H1 (cell line): Measurements from ENCODE around the gene FAR2. TPM values are rescaled to one million over a fixed set of nuclear protein-coding genes. Genes with fewer than 3 reads are reported as not detected.

Experiments
- CTCF ChIA-PET: fragments of 300-600 bp; sonication (Branson Sonifier 250); formaldehyde crosslinking; loops from one replicate; lab custom pipeline; 2021; ENCODE audit not compliant: partially characterized antibody; lab: Charles Lee
- POLR2A ChIA-PET: fragments of 300-600 bp; sonication (Branson Sonifier 250); formaldehyde crosslinking; loops from one replicate; lab custom pipeline; 2021; ENCODE audit warnings: inconsistent platforms; ENCODE audit not compliant: partially characterized antibody; lab: Charles Lee
- DNase-seq, 2 experiments: peaks; one replicate each; pipeline versions ENCODE4 v3.0.0 to v3.0.0-alpha.2; 2010 to 2022; ENCODE audit warnings: low spot score in 2 of 2, low read depth in 1 of 2, mixed read lengths in 1 of 2
- FAIRE-seq: peaks from 2 replicates; lab custom pipeline; 2011; peaks lifted over from hg19 to GRCh38; lab: Jason Lieb, UNC
- H2AFZ ChIP-seq: 2 replicates; pipeline ENCODE4 v1.8.1; 2012; ENCODE audit warnings: low read length, inconsistent platforms
- H2AK5ac ChIP-seq: 2 replicates; pipeline ENCODE4 v1.6.1; 2013; ENCODE audit warnings: low read depth, low read length
- H2BK120ac ChIP-seq: replicated peaks from 2 replicates; pipeline ENCODE3; 2013; ENCODE audit warnings: low read depth, low read length, inconsistent platforms
- H2BK12ac ChIP-seq: 2 replicates; pipeline ENCODE4 v1.6.1; 2013; ENCODE audit warnings: low read depth, low read length
- H2BK15ac ChIP-seq: 2 replicates; pipeline ENCODE4 v1.6.1; 2013; ENCODE audit warnings: low read length
- H2BK20ac ChIP-seq: 2 replicates; pipeline ENCODE4 v1.6.1; 2013; ENCODE audit warnings: low read length
- H2BK5ac ChIP-seq: 2 replicates; pipeline ENCODE4 v1.6.1; 2013; ENCODE audit warnings: low read depth, low read length
- H3K14ac ChIP-seq: 2 replicates; pipeline ENCODE4 v1.6.1; 2013; ENCODE audit warnings: inconsistent platforms; ENCODE audit not compliant: insufficient read length
- H3K18ac ChIP-seq: 2 replicates; pipeline ENCODE4 v1.6.1; 2013; ENCODE audit warnings: low read length; ENCODE audit errors: extremely low read depth
- H3K23ac ChIP-seq: 2 replicates; pipeline ENCODE4 v1.6.1; 2013; ENCODE audit warnings: inconsistent platforms; ENCODE audit not compliant: insufficient read length
- H3K23me2 ChIP-seq: 2 replicates; pipeline ENCODE4 v1.6.1; 2013; ENCODE audit warnings: low read depth, low read length
- H3K27ac ChIP-seq: 2 replicates; pipeline ENCODE4 v1.6.1; 2011; ENCODE audit warnings: low read depth, low read length, inconsistent platforms
- H3K27me3 ChIP-seq, 4 experiments: replicated peaks in 1 of 4; 1 replicate in 1 of 4; 2 replicates in 3 of 4; pipeline versions ENCODE4 v1.6.1 to v1.8.1; 2011 to 2013; ENCODE audit warnings: low read length in 3 of 4, mild to moderate bottlenecking in 3 of 4, inconsistent platforms in 2 of 4, mixed read lengths in 2 of 4, moderate library complexity in 1 of 4; ENCODE audit not compliant: control insufficient read depth in 3 of 4, insufficient read depth in 3 of 4; ENCODE audit errors: extremely low read depth in 1 of 4
- H3K36me3 ChIP-seq, 4 experiments: 2 replicates each; pipeline versions ENCODE4 v1.6.1 to v1.8.1; 2011 to 2013; ENCODE audit warnings: mild to moderate bottlenecking in 4 of 4, low read length in 3 of 4, moderate library complexity in 2 of 4, control low read depth in 1 of 4, inconsistent platforms in 1 of 4; ENCODE audit not compliant: insufficient read depth in 4 of 4, control insufficient read depth in 2 of 4
- H3K4ac ChIP-seq: replicated peaks from 2 replicates; pipeline ENCODE3; 2013; ENCODE audit warnings: low read length, low read depth, mixed read lengths, inconsistent platforms; ENCODE audit not compliant: insufficient read length
- H3K4me1 ChIP-seq, 4 experiments: replicated peaks in 1 of 4; 1 replicate in 1 of 4; 2 replicates in 3 of 4; pipeline versions ENCODE4 v1.6.1 to v1.8.1; 2011 to 2013; ENCODE audit warnings: low read length in 3 of 4, inconsistent platforms in 2 of 4, mixed read lengths in 1 of 4; ENCODE audit not compliant: insufficient read depth in 4 of 4, control insufficient read depth in 3 of 4
- H3K4me2 ChIP-seq, 2 experiments: 2 replicates each; pipeline versions ENCODE4 v1.6.1 to v1.8.1; 2011 to 2013; ENCODE audit warnings: low read depth in 2 of 2, low read length in 2 of 2, control low read depth in 1 of 2, inconsistent platforms in 1 of 2, mild to moderate bottlenecking in 1 of 2; ENCODE audit not compliant: insufficient read depth in 1 of 2
- H3K4me3 ChIP-seq, 4 experiments: fragments of 200-600, 300-600 bp in 1 of 4; sonication (generic), shearing (Covaris generic), sonication (Bioruptor Twin) in 1 of 4; 2 replicates each; pipeline versions ENCODE4 v1.5.1 to v1.8.1; 2011 to 2016; ENCODE audit warnings: low read length in 4 of 4, low read depth in 3 of 4, control low read depth in 2 of 4, inconsistent platforms in 2 of 4, mild to moderate bottlenecking in 2 of 4, mixed read lengths in 1 of 4, moderate library complexity in 1 of 4; ENCODE audit not compliant: insufficient read depth in 2 of 4; ENCODE audit errors: extremely low read depth in 1 of 4
- H3K56ac ChIP-seq: replicated peaks from 2 replicates; pipeline ENCODE3; 2013; ENCODE audit warnings: low read depth, mild to moderate bottlenecking, mixed read lengths, low read length, inconsistent platforms; ENCODE audit not compliant: insufficient read length
- H3K79me1 ChIP-seq: 2 replicates; pipeline ENCODE4 v1.6.1; 2013; ENCODE audit warnings: low read depth, low read length, control low read depth
- H3K79me2 ChIP-seq, 2 experiments: 2 replicates each; pipeline versions ENCODE4 v1.6.1 to v1.8.1; 2012 to 2013; ENCODE audit warnings: low read length in 2 of 2, mild to moderate bottlenecking in 2 of 2, inconsistent platforms in 1 of 2; ENCODE audit not compliant: insufficient read depth in 2 of 2, control insufficient read depth in 1 of 2
- H3K9ac ChIP-seq, 4 experiments: replicated peaks in 1 of 4; 1 replicate in 1 of 4; 2 replicates in 3 of 4; pipeline versions ENCODE4 v1.6.1 to v1.8.1; 2011 to 2013; ENCODE audit warnings: low read depth in 3 of 4, low read length in 3 of 4, control low read depth in 2 of 4, mild to moderate bottlenecking in 2 of 4, moderate library complexity in 2 of 4, inconsistent platforms in 1 of 4; ENCODE audit errors: extremely low read depth in 1 of 4
- H3K9me3 ChIP-seq, 2 experiments: 2 replicates each; pipeline versions ENCODE4 v1.6.1 to v1.8.1; 2012 to 2013; ENCODE audit warnings: mild to moderate bottlenecking in 2 of 2, moderate library complexity in 2 of 2, control low read depth in 1 of 2, inconsistent platforms in 1 of 2, low read depth in 1 of 2, low read length in 1 of 2, mixed read lengths in 1 of 2; ENCODE audit not compliant: insufficient read depth in 2 of 2
- H4K20me1 ChIP-seq, 2 experiments: replicated peaks in 1 of 2; 2 replicates each; pipeline versions ENCODE3 to v1.8.1; 2011 to 2013; ENCODE audit warnings: inconsistent platforms in 2 of 2, low read length in 2 of 2, mild to moderate bottlenecking in 1 of 2; ENCODE audit not compliant: insufficient read depth in 2 of 2, control insufficient read depth in 1 of 2
- H4K5ac ChIP-seq: 2 replicates; pipeline ENCODE4 v1.6.1; 2013; ENCODE audit warnings: low read length, low read depth, mixed read lengths, inconsistent platforms; ENCODE audit not compliant: insufficient read length
- H4K8ac ChIP-seq: 2 replicates; pipeline ENCODE4 v1.8.0; 2013; ENCODE audit warnings: mild to moderate bottlenecking, moderate library complexity, low read length, inconsistent platforms; ENCODE audit not compliant: insufficient read depth; ENCODE audit errors: extremely low read depth
- H4K91ac ChIP-seq: replicated peaks from 2 replicates; pipeline ENCODE3; 2013; ENCODE audit warnings: low read length, mixed read lengths, inconsistent platforms; ENCODE audit not compliant: insufficient read length
- BCL11A ChIP-seq, 2 experiments: IDR thresholded peaks; one replicate each; pipeline ENCODE4 v1.6.1; 2011; ENCODE audit warnings: low read depth in 2 of 2, low read length in 2 of 2, mild to moderate bottlenecking in 2 of 2
- CEBPB ChIP-seq: IDR thresholded peaks from 2 replicates; pipeline ENCODE4 v1.6.1; 2012; ENCODE audit warnings: low read depth, low read length
- CHD1 ChIP-seq: IDR thresholded peaks from 2 replicates; pipeline ENCODE4 v1.6.1; 2012; ENCODE audit warnings: low read depth, low read length, improper control_type of control experiment
- FOSL1 ChIP-seq: IDR thresholded peaks from 2 replicates; pipeline ENCODE4 v1.6.1; 2011; ENCODE audit warnings: mild to moderate bottlenecking, low read depth, low read length, moderate library complexity; ENCODE audit not compliant: insufficient read depth
- JUND ChIP-seq: IDR thresholded peaks from 2 replicates; pipeline ENCODE4 v1.6.1; 2011; ENCODE audit warnings: mild to moderate bottlenecking, improper control_type of control experiment, low read length
- NRF1 ChIP-seq: IDR thresholded peaks from 2 replicates; pipeline ENCODE4 v1.6.1; 2011; ENCODE audit warnings: mild to moderate bottlenecking, low read depth, low read length, improper control_type of control experiment
- PHF8 ChIP-seq: fragments of 200-600 bp; sonication (generic); conservative IDR thresholded peaks from 2 replicates; pipeline ENCODE4 v1.7.1; 2012; ENCODE audit warnings: low read depth, mild to moderate bottlenecking, inconsistent platforms, low read length, moderate library complexity
- POLR2AphosphoS5 ChIP-seq: IDR thresholded peaks from 2 replicates; pipeline ENCODE4 v1.6.1; 2011; ENCODE audit warnings: low read depth, low read length
- RBBP5 ChIP-seq: IDR thresholded peaks from 2 replicates; pipeline ENCODE4 v1.7.1; 2012; ENCODE audit warnings: low read depth, mild to moderate bottlenecking, inconsistent platforms, low read length, moderate library complexity, borderline replicate concordance
- RFX5 ChIP-seq: IDR thresholded peaks from 2 replicates; pipeline ENCODE4 v1.6.1; 2011; ENCODE audit warnings: low read depth, low read length, improper control_type of control experiment, borderline replicate concordance
- SP4 ChIP-seq: IDR thresholded peaks from 2 replicates; pipeline ENCODE4 v1.6.1; 2012; ENCODE audit warnings: low read length, inconsistent platforms
- TAF1 ChIP-seq: IDR thresholded peaks from 2 replicates; pipeline ENCODE4 v1.6.1; 2011; ENCODE audit warnings: mild to moderate bottlenecking, low read depth, low read length
- TEAD4 ChIP-seq: IDR thresholded peaks from 2 replicates; pipeline ENCODE4 v1.6.1; 2012; ENCODE audit warnings: low read depth, low read length, inconsistent platforms, mixed read lengths
- WGBS, 2 experiments: shearing (Covaris generic) in 1 of 2; methylation state at CpG; one replicate each; pipeline versions ENCODE4 v1.1.6 to v1.1.7; 2013 to 2015; ENCODE audit warnings: low lambda C conversion rate in 2 of 2, mixed read lengths in 2 of 2, inconsistent platforms in 1 of 2, low coverage in 1 of 2, missing lambda C conversion rate in 1 of 2; ENCODE audit not compliant: insufficient replicate concordance in 2 of 2, insufficient coverage in 1 of 2, insufficient read length in 1 of 2; ENCODE audit errors: extremely low coverage in 1 of 2, missing lambda C conversion rate in 1 of 2; 5-methylcytosine and 5-hydroxymethylcytosine counted together
- polyA plus RNA-seq, 7 experiments: library from polyadenylated mRNA; depleted of rRNA in 3 of 7; stranded (reverse) in 5 of 7; unstranded in 2 of 7; fragments of >200 nt in 5 of 7; fragments of 200-250 nt in 2 of 7; gene quantifications; 1 replicate in 5 of 7; 2 replicates in 1 of 7; 4 replicates in 1 of 7; pipeline versions ENCODE4 v1.2.1 to v1.2.3, GENCODE V29; 2011 to 2013; ENCODE audit warnings: missing spikeins in 2 of 7, mixed read lengths in 2 of 7
- total RNA-seq: library from RNA; stranded (reverse); fragmentation: NEBNext Ultra II Directional; extraction: Animal tissue kit (Norgen Biotek cat#: 25700); gene quantifications from 2 replicates; pipeline ENCODE4 v1.2.1, GENCODE V29; 2021
- TF ChIP-seq, protein P1 (sequence below): IDR thresholded peaks from 2 replicates; pipeline ENCODE4 v1.6.1; 2012; ENCODE audit warnings: low read length, inconsistent platforms

FAR2 gene
- total and polyA plus RNA-seq, 2 of the 8 experiments (the other 6 are each of a cell fraction or from before 2014, with no cell fraction given): 24.0 to 24.1 TPM

GRCh38 chr12:29365091-29365490, 216.0 kb downstream of the FAR2 start:
- H2BK12ac ChIP-seq: no peak overlapping the region
- no peak overlapping the region for H3K4me2 ChIP-seq
- no peak overlapping the region for H2BK15ac ChIP-seq
- no peaks in the 10 kb centered on the region for H3K9me3 ChIP-seq
- no peaks in the 10 kb centered on the region for H4K20me1 ChIP-seq
- H3K27me3 ChIP-seq: no peaks in the 10 kb centered on the region
- no peak overlapping the region for H3K18ac ChIP-seq
- H3K4ac ChIP-seq: no peak overlapping the region
- no peak overlapping the region for H3K4me3 ChIP-seq
- no peak overlapping the region for H2AFZ ChIP-seq
- H4K8ac ChIP-seq: no peak overlapping the region
- no peaks in the 10 kb centered on the region for H3K79me2 ChIP-seq
- no peaks in the 10 kb centered on the region for H3K79me1 ChIP-seq
- POLR2A ChIA-PET: interaction anchor here (0.7 kb wide), 1 partner anchor 9 kb away, joined by 3 read pairs; no protein-coding TSS in a partner anchor
- H2BK120ac ChIP-seq: no peak overlapping the region
- WGBS, 2 experiments: 88% methylated on average over 2 of the region's 2 CpGs; no CpG with 5 or more reads in 1 of the 2 experiments
- H2AK5ac ChIP-seq: no peak overlapping the region
- no peak overlapping the region for H3K14ac ChIP-seq
- H4K5ac ChIP-seq: no peak overlapping the region
- no peak for FAIRE-seq
- no peak overlapping the region for H2BK20ac ChIP-seq
- no peak overlapping the region for H4K91ac ChIP-seq
- CTCF ChIA-PET: no interaction called here
- DNase-seq: no peak
- no peak overlapping the region for H3K27ac ChIP-seq
- peaks cover 0 to 53% (median 7%) of the 10 kb centered on the region in 4 experiments; a peak in 4 of 8 replicates for H3K36me3 ChIP-seq
- H3K23me2 ChIP-seq: no peaks in the 10 kb centered on the region
- H3K56ac ChIP-seq: no peak overlapping the region
- H2BK5ac ChIP-seq: no peak overlapping the region
- H3K23ac ChIP-seq: no peak overlapping the region
- no peaks in the 10 kb centered on the region for H3K4me1 ChIP-seq
- no peak overlapping the region for H3K9ac ChIP-seq
- no peak for TF ChIP-seq BCL11A (IDR thresholded peaks at IDR 0.05; ENCODE audit: low read depth in 2 of 2, low read length in 2 of 2)
- TF ChIP-seq, protein P1, sequence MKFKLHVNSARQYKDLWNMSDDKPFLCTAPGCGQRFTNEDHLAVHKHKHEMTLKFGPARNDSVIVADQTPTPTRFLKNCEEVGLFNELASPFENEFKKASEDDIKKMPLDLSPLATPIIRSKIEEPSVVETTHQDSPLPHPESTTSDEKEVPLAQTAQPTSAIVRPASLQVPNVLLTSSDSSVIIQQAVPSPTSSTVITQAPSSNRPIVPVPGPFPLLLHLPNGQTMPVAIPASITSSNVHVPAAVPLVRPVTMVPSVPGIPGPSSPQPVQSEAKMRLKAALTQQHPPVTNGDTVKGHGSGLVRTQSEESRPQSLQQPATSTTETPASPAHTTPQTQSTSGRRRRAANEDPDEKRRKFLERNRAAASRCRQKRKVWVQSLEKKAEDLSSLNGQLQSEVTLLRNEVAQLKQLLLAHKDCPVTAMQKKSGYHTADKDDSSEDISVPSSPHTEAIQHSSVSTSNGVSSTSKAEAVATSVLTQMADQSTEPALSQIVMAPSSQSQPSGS: no peak
- no peak for TF ChIP-seq RBBP5
- TF ChIP-seq SP4: no peak
- no peak for TF ChIP-seq CEBPB
- TF ChIP-seq JUND: no peak
- TF ChIP-seq PHF8: no peak
- TF ChIP-seq FOSL1: no peak
- no peak for TF ChIP-seq NRF1
- no peak for TF ChIP-seq TAF1
- no peak for TF ChIP-seq RFX5
- TF ChIP-seq CHD1: no peak
- no peak for TF ChIP-seq TEAD4
- TF ChIP-seq POLR2AphosphoS5: no peak
